ES-I3 (cell line): Measurements from ENCODE around the gene SLC26A11.

ENCODE experiments used
- H3K36me3 ChIP-seq: 2 replicates; pipeline ENCODE4 v1.6.1; 2013; ENCODE audit warnings: mild to moderate bottlenecking, low read length, control low read depth, moderate library complexity; ENCODE audit not compliant: insufficient read depth
- H3K4me1 ChIP-seq: 2 replicates; pipeline ENCODE4 v1.6.1; 2013; ENCODE audit warnings: mild to moderate bottlenecking, control low read depth, low read length; ENCODE audit not compliant: insufficient read depth
- H3K9ac ChIP-seq: 2 replicates; pipeline ENCODE4 v1.6.1; 2013; ENCODE audit warnings: low read depth, mild to moderate bottlenecking, low read length, moderate library complexity
- H3K9me3 ChIP-seq: 2 replicates; pipeline ENCODE4 v1.6.1; 2013; ENCODE audit warnings: mild to moderate bottlenecking, low read length, moderate library complexity; ENCODE audit not compliant: control insufficient read depth, insufficient read depth

Gene SLC26A11

DNA sequence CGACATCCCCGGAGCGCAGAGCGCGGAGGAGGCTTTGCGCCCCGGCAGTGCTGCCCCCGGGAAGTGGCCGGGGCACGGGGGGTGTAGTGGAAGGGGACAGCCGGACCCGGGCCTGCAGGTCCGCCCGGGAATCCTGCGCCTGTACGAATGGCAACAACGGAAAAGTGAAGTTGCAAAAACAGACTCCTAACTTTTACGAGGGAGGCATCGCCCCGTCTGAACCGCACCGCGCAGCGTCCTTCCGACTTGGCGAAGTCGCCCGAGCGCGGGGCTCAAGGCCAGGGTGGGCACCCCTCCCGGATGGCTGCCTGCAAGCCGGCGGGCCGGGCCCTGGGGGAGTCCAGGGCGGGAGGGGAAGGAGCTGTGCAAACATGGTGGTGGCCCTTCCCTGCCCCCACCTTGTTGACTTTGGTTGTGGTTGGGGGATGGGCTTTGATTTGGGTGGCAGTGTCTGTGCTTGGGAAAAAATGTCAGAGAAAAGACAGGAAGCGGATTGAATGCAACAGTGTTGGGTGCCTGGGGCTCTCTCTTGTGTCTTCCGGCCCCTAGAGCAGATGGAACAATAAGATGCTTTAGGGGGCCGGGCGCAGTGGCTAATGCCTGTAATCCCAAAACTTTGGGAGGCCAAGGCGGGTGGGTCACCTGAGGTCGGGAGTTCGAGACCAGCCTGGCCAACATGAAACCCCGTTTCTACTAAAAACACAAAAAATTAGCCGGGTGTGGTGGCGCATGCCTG lies 41.1 kb downstream of the SLC26A11 start:
- Histone ChIP-seq H3K9ac (peak overlapping the region; percentile 97), H3K4me1 (peaks cover 46% of the 10 kb centered on the region), H3K9me3 (no peaks in the 10 kb centered on the region), H3K36me3 (no peaks in the 10 kb centered on the region; the same call in 1 of the 2 replicates)

DNA sequence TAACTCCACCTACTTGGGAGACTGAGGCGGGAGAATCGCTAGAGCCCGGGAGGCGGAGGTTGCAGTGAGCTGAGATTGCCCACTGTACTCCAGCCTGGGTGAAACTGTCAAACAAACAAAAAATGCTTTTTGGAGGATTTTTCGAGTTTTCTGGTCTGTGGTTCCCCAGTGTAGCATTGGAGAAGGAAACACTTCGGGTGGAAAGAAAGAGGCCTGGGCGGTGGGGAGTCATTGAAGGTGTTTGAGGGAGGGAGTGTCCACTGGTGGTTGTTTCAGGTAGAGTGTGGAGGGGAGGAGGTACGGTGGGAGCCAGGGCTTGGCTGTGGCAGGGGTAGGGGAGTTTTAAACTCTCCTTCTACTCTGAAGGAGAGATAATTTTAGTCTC lies 41.7 kb downstream of the SLC26A11 start:
- Histone ChIP-seq H3K4me1 (peaks cover 43% of the 10 kb centered on the region), H3K9ac (peak overlapping the region; percentile 97), H3K36me3 (no peaks in the 10 kb centered on the region; the same call in 1 of the 2 replicates), H3K9me3 (no peaks in the 10 kb centered on the region)

DNA sequence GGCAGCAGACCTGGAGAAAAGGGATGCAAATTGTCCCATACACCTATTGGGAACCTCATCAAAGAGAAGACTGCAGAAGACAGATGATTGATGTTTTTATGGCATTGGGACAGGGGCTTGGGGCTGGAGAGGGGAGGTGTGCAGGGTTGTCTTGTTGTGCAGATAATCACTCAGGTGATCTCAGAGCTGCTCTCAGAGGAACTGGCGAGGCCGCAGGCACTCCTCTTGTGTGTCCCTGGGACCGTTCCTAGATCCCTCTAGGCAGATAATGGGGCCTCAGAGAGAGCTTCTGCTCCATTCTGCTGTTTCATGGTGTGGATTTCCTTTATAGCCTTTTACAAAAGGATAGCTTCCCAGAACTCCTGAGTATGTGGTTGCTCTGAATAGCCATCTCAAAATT lies 42.1 kb downstream of the SLC26A11 start:
- no peaks in the 10 kb centered on the region; the same call in 1 of the 2 replicates for H3K36me3 ChIP-seq
- H3K9me3 ChIP-seq = no peaks in the 10 kb centered on the region
- peak overlapping the region; percentile 97 for H3K9ac ChIP-seq
- H3K4me1 ChIP-seq = peaks cover 42% of the 10 kb centered on the region

DNA sequence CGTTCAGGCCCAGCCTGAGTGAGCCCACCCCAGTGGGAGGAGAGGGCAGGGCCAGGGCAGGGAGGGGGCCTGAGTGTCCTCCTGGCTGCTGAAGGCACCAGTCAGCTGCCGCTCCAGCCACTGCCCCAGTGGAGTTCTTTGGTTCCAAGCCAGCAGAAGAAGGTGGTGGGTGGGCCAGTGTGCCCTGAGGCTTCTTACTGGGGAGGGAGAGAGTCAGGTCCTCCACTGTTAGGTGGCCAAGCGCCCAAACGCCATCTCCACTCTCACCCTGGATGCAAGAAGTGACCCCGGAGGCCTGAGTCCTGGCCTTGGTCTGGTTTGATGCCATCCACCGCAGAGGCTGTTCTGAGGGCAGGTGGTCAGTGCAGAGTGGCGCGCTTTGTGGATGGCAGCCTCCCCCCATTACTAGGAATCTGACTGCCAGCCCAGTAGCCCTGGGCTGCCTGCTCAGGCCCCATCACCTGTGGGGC lies 42.6 kb downstream of the SLC26A11 start:
- peaks cover 37% of the 10 kb centered on the region for H3K4me1 ChIP-seq
- H3K9me3 ChIP-seq = no peaks in the 10 kb centered on the region
- H3K36me3 ChIP-seq = no peaks in the 10 kb centered on the region; the same call in 1 of the 2 replicates
- H3K9ac ChIP-seq = no peak overlapping the region

DNA sequence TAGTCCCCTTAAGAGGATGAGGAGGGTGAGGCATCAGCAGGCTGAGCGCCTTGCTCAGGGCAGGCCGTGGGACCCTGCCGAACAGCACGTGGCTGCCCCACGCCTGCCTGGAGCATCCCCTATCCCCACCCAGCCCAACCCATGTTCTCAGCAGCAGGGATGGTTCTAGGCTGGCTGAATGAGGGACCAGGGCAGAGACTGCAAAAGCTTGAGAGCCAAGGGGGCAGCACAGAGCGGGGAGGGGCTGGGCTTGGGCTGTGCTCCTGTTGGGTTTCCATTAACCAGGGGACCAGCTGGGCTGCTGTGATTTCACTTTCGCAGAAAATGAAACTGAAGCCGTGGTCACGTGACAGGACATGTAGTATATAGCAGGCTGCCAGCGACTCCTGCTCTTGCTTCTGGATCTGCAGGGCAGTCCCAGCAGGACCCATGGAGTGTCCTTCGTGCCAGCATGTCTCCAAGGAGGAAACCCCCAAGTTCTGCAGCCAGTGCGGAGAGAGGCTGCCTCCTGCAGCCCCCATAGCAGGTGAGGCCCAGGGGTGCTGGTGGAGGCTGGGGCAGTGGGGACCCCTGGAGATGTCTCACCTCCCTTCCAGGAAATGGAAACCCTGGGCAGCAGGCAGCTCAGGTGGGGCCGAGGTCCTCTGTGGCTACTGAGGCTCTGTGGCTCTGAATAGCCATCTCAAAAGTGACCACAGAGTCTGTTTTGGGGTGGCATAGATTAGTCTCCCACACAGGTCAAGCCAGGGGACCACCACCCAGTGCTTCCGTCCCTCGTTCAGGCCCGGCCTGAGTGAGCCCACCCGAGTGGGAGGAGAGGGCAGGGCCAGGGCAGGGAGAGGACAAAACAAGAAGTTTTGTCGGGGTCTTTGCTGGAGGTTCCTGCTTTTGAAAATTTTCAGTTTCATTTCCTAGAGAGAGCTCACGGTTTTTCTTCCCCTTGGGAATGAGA lies 43.3 kb downstream of the SLC26A11 start:
- Histone ChIP-seq H3K4me1 (peaks cover 31% of the 10 kb centered on the region), H3K9me3 (no peaks in the 10 kb centered on the region), H3K9ac (no peak overlapping the region), H3K36me3 (no peaks in the 10 kb centered on the region; the same call in 1 of the 2 replicates)

DNA sequence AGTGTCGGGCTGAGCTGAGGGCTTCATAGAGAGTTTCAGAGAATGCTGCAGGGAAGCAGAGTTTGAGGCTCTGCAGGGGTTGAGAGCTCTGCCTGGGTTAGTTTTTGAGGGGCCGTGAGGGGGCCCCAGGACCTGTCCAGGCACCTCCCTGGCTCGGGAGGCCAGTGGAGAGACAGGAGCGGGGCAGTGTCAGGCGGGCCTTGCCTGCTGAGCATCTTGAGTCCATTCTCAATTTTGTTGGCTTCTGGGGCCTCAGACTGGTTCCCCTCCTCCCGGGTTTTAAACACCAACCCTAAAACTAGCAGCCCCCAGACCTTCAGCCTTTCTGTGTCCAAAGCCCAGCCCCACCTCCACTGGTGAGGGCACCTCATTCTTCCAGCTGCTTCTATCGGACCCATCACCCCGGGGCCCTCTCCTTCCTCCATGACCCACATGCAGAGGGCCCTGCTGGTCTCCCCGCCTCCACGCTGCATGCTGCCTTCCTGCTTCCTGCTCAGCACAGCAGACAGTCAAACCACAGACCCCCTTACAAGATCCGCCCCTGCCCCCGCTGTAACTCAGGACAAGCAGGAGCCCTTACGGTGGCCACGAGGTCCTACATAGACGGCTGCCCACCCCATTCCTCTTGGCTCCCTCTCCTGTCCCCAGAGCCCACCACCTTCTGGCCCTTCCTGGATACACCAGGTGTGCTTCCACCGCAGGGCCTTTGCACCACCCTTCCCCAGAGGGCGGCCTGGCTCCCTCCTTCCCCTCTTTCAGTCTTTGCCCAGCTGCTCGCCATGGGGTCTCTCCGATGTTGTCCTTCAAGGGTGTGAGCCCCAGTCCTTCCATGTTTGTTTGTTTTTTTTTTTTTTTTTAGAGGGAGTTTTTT lies 44.2 kb downstream of the SLC26A11 start:
- Histone ChIP-seq H3K36me3 (no peaks in the 10 kb centered on the region; the same call in 1 of the 2 replicates), H3K9me3 (no peaks in the 10 kb centered on the region), H3K4me1 (peaks cover 29% of the 10 kb centered on the region), H3K9ac (no peak overlapping the region)

DNA sequence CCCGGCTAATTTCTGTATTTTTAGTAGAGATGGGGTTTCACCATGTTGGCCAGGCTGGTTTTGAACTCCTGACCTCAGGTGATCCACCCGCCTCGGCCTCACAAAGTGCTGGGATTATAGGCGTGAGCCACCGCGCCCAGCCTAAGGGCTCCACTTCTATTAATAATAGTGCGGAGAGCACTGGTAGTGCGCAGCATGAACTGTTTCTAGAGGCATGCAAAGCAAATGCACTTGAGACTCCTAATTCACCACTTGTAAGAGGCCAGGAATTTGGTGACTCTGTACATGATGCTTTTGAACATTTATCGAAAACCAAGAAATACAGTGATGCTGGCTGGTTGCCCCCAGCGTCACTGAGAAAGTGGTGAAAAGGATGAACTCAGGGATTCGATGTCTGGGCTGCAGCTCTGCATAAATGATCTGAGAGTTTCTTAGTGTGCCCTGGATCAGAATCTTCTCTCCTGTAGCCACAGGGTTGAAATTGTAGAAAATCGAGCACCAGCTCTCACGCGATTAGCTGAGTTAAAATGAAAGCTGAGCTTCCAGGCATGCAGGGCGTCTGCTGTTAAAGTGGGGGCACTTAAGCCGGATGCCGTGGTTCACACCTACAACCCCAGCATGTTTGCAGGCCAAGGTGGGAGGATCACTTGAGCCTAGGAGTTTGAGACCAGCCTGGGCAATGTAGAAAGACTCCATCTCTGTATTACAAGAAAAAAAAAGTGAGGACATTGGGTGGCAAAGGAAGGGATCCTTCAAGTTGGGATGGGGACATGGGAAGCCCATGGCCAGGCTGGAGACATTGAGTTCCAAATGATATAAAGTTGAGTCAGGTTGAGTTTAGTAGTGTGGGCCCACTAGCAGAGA lies 45.2 kb downstream of the SLC26A11 start:
- H3K36me3 ChIP-seq = no peaks in the 10 kb centered on the region; the same call in 1 of the 2 replicates
- H3K9ac ChIP-seq = no peak overlapping the region
- no peaks in the 10 kb centered on the region for H3K9me3 ChIP-seq
- H3K4me1 ChIP-seq = peaks cover 35% of the 10 kb centered on the region

DNA sequence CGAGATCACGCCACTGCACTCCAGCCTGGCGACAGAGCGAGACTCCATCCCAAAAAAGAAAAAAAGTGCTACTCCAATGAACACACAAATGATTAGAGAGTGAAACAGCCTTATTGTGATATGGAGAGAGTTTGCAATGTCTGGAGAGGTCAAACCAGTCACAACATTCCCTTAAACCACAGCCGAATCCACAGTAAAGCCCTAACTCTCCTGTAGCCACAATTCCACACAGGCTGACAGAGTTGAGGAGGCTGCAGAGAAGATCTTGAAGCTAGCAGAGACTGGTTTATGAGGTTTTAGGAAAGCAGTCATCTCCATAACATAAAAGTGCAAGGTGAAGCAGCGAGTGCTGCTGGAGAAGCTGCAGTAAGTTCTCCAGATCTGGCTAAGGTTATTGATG lies 47.2 kb downstream of the SLC26A11 start:
- H3K36me3 ChIP-seq = no peaks in the 10 kb centered on the region; the same call in 1 of the 2 replicates
- H3K4me1 ChIP-seq = peaks cover 33% of the 10 kb centered on the region
- no peaks in the 10 kb centered on the region for H3K9me3 ChIP-seq
- no peak overlapping the region for H3K9ac ChIP-seq

DNA sequence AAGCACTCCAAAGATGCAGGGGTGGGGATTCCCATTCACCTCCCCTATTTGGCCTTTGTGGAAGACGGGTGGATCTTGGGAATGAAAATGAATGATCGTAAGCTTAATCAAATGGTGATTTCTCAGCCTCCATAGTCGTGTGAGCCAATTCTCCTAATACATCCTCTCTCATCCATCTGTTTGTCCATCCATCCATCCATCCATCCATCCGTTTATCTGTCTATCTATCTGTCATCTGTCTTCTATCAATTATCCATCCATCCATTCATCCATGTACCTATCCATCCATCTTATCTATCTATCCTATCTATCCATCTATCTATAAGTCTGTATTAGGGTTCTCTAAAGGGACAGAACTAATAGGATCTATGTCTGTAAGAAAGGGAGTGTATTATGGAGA lies 48.2 kb downstream of the SLC26A11 start:
- Histone ChIP-seq H3K36me3 (no peaks in the 10 kb centered on the region; the same call in 1 of the 2 replicates), H3K4me1 (peaks cover 22% of the 10 kb centered on the region), H3K9ac (no peak overlapping the region), H3K9me3 (no peaks in the 10 kb centered on the region)

DNA sequence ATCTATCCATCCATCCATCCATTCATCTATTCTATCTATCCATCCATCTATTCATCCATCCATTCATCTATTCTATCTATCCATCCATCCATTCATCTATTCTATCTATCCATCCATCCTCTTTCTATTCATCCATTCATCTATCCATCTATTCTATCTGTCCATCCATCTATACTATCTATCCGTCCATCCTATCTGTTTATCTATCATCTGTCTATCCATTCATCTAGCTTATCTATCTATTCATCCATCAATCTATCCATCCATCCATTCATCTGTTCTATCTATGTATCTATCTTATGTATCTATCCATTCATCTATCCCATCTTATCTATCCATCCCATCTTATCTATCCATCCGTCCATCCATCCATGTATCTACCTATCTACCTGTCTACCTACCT lies 49.2 kb downstream of the SLC26A11 start:
- H3K36me3 ChIP-seq = no peaks in the 10 kb centered on the region; the same call in 1 of the 2 replicates
- H3K9ac ChIP-seq = no peak overlapping the region

DNA sequence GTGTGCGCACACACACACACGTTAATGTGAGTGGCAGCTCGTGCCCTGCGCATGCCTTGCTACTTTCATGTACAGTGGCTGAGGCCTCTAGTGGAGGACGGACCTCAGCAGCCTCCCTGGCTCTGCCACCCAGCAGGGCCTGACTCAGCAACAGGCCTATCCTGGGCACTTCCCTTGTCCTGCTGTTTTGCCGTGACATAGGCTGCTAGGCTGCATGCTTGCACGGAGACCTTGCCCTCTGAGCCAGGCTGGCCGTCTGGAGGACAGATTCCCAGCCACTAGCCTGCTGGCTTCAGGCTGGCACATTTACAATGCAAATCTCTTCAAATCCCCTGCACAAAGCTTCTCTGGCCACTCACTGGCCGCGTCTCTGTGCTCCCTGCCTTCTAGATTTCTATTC lies 49.9 kb downstream of the SLC26A11 start:
- H3K36me3 ChIP-seq = no peaks in the 10 kb centered on the region; the same call in 1 of the 2 replicates
- H3K4me1 ChIP-seq = peaks cover 13% of the 10 kb centered on the region
- H3K9ac ChIP-seq = no peak overlapping the region
- no peaks in the 10 kb centered on the region for H3K9me3 ChIP-seq

More for the DNA sequence above, 49.2 kb downstream of the SLC26A11 start:
- no peaks in the 10 kb centered on the region for H3K9me3 ChIP-seq
- H3K4me1 ChIP-seq = peaks cover 13% of the 10 kb centered on the region

DNA sequence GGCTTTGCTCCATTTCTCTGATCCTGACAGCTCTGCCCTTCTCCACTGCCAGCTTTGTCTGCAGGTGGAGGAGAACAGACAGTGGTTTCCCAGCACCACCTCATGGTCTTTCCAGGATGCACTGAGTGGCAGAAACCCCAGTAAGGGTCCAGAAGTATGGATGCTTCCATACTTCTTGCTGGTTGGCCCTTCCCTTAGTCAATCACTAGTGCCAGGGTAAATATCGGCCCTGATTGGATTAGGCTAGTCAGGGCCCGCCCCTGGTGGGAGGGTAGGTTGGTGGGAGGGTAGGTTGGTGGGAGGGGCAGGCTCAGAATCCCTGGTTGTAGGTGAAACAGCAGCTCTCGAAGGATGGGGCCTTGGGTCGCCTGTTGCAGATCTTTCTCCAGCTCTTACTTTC lies 50.6 kb downstream of the SLC26A11 start:
- no peak overlapping the region for H3K9ac ChIP-seq
- no peaks in the 10 kb centered on the region for H3K9me3 ChIP-seq
- no peaks in the 10 kb centered on the region for H3K36me3 ChIP-seq
- H3K4me1 ChIP-seq = peaks cover 13% of the 10 kb centered on the region

DNA sequence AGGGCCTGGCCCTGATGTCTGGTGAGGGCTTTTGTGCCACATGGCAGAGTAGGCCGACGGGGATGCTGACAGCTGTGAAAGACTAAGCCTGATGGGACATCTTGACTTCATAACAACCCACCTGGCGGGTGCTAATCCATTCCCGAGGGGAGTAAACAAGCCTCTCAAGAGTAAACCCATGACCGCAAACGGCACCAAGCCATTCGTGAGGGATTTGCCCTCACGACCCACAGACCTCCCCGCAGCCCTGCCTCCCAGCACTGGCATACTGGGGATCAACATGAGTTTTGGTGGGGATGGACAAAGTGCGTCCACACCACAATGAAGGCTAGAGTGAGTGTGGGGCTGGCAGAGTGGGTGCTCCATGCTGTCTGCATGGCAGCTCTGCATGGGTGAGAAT lies 52.1 kb downstream of the SLC26A11 start:
- no peaks in the 10 kb centered on the region for H3K36me3 ChIP-seq
- H3K4me1 ChIP-seq = peaks cover 13% of the 10 kb centered on the region
- H3K9ac ChIP-seq = no peak overlapping the region
- H3K9me3 ChIP-seq = no peaks in the 10 kb centered on the region
